Measurements from ENCODE around the gene RACGAP1. TPM values are rescaled to one million over a fixed set of nuclear protein-coding genes. Genes with fewer than 3 reads are reported as not detected.

RACGAP1 gene
- 27.1 and 123 TPM in 2 replicates for total RNA-seq

DNA sequence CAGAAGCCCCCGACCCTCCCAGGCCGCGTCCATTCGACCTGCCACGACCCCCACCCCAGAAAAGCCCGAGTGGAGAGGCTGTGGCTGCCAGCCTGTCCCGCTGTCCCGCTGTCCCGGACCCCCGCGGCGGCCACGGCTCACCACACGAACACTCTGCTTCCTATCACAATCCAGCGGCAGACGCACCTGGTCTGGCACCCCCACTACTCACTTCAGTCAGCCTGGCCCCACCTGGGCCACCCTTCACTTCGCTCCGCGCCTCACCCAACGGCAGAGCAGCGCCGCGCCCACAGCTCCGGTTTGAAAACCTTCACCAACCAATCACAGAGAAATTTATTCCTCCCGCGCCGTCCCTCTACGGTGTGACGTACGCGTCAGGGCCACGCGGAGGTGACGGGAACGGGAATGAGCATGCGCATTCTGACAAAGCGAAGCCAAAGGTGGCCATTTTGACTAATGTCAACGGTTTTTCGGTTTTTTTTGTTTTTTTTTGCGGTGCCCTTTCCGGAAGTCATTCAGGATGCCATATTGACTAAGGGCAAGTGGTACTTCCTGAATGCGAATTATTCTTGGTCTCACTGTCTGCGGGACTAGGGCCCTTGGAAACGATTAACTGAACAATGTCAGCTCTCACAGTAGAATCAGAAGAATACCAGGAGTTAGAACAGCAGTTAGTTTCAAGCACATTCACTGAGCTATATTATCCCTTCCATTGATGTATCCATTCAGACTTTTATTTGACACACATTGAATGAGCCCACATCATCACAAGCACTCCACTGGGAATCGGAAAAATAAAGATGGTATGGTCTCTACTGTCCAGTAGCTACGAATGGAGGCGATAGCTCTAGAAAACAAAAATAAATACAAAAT lies at the start of gene RACGAP1:
TSS of gene RACGAP1 (minus strand) at position 308 of the 873 bp plus-strand sequence. CDS start 8,779 bp downstream, outside the sequence.

DNA sequence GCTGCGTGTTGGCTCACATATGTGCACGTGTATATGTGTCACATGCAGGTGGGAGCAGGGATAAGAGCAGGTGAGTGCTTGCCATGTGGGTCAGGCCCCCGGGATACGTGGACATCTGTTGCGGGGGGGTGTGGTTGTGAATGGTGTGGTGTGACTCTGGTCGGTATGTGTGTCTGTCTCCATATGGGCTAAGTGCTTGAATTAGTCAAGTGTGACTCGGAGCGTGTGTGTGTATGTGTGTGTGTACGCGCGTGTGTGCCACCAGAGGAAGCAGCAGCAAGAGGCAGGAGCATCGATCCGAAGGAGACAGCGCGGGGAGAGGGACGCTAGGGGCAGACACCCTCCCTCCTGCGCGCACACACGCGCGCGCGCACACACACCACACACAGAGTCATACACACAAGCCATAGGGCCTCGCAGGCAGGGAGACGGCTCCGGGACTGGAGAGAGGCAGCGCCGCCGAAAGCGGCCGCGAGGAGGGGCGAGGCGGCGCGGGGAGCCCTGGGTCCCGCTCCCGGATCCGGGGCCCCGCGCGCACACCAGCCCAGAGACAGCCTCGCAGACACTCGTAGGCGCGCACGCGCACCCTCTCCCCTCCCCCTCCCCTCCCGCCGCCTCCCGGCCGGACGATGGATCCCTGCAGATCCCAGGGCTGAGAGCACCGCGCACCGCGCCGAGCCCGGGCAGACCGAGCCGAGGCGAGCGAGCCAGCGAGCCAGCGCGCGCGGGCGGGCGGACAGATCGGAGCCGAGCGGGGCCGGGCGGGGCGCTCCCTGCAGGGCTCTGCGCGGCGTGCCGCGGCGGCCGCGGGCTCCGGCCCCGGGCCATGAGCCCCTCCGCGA lies 31.9 kb upstream of the RACGAP1 start, which contains the start of gene ASIC1:
TSS of gene ASIC1 (plus strand) at position 597 of the 842 bp plus-strand sequence. CDS start 1,171 bp downstream, outside the sequence.

GRCh38 chr12:49972641-49973360 lies 52.5 kb downstream of the RACGAP1 start, which contains the start of gene AQP6:
Gene AQP6, plus strand, starts transcription at chr12:49972947. Its CDS starts 227 bp downstream, at chr12:49973174.

DNA sequence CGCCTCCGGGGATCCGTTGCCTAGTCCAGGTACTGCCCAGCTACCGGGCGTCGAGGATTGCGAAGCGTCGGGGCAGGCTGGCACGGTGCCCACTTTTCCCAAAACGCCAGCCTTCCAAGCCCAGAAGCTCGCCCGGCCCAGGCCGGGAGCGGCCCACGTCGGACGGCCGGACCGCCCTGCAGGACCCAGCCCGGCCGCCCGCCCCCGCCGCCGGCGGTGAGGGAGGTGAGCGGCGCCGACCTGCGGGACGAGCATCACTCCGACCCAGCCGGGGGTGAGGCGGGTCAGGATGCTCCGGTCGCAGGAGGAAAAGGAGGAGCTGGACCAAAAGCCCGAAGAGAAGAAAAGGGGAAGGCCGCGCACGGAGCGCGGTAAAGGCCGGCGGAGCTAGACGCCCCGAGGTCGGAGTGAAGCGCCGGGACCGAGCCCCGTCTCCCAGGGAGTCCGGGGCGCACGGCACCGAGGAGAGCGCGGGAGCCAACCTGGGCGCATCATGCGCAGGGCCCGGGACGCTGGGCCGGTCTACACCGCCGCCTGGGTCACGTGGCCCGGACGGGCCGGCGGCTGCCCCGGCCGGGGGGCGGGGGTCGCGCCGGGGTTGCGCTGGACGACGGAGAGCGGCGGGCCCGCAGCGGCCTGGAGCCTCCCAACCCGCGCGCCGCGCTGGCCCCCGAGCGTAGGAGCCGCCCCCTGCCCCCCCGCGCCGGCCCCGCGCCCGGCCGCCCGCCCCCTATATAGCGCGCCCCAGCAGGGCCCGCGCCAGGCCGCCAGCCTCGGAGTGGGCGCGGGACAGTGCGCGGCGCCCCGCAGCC lies 64.0 kb downstream of the RACGAP1 start, which contains the start of gene AQP5:
TSS of gene AQP5 (plus strand) at position 762 of the 812 bp plus-strand sequence. CDS start 146 bp downstream, outside the sequence.

GRCh38 chr12:49950273-49951251 lies 74.7 kb downstream of the RACGAP1 start, which contains the start of gene AQP2:
Gene AQP2, plus strand, starts transcription at chr12:49950737. Its CDS starts 94 bp downstream, at chr12:49950831.

Other genes starting within 250 kb of the RACGAP1 start
- gene NCKAP5L, start 197.1 kb downstream of the RACGAP1 start, total RNA-seq: 11.5 and 12.7 TPM in 2 replicates
- 4.2 and 5.1 TPM in 2 replicates for gene BCDIN3D, start 182.4 kb downstream of the RACGAP1 start, total RNA-seq
- gene FAIM2, start 121.6 kb downstream of the RACGAP1 start, total RNA-seq: 0.77 and 1.7 TPM in 2 replicates
- gene AQP2, start 74.8 kb downstream of the RACGAP1 start, total RNA-seq: not detected in 2 replicates
- gene AQP5, start 63.6 kb downstream of the RACGAP1 start, total RNA-seq: 0.19 TPM in 1 of 2 replicates, not detected in the other
- under 0.01 TPM in 1 of 2 replicates, not detected in the other for gene AQP6, start 52.5 kb downstream of the RACGAP1 start, total RNA-seq
- 0.58 and 0.85 TPM in 2 replicates for gene ASIC1, start 32.1 kb upstream of the RACGAP1 start, total RNA-seq
- gene SMARCD1, start 59.8 kb upstream of the RACGAP1 start, total RNA-seq: 19.7 and 32.2 TPM in 2 replicates
- gene GPD1, start 78.5 kb upstream of the RACGAP1 start, total RNA-seq: under 0.01 and 0.56 TPM in 2 replicates
- gene COX14, start 86.7 kb upstream of the RACGAP1 start, total RNA-seq: 44.7 and 51.9 TPM in 2 replicates
- 32.1 and 44.3 TPM in 2 replicates for gene CERS5, start 141.9 kb upstream of the RACGAP1 start, total RNA-seq